Measurements from ENCODE around the gene TSPAN13.

DNA sequence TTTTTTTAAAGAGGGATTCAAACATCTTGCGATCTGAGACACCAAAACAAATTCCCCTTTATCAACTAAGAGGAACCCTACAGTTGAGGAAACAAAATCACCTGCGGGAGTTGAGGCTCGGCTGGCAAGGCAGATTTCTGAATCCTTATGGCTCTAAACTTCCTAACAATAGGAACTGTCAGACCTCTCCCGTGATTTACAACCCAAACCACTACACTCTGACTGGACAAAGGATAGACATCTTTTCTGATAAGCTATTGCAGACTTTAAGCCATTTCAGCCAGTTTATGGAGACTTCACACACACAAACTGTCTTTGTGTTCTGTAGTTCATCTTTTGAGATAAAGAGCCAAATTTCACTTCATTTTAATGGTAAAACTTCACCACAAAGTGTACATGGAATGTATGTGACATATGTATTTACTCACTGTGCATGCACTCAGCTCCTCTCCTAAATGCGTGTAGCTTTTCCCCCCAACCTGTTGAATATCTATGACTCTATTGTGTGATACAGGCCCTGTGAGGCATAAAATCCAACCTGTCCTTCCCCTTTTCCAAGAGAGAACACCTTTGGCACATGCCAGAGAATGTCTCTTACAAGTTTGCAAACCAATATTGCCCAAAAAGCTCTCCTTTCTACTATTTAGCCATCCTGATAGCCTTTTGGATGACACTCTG is 15.4 kb upstream of the TSPAN13 start:
- TF ChIP-seq POLR2AphosphoS5 (IDR thresholded peaks at IDR 0.05; ENCODE audit: low read depth, low read length) (no peak), TAF1 (IDR thresholded peaks at IDR 0.05; ENCODE audit: low read depth, low read length) (no peak)
